HCT116 (cell line): ENCODE measurements around the gene AGPAT3. TPM values are rescaled to one million over a fixed set of nuclear protein-coding genes. Genes with fewer than 3 reads are reported as not detected.

Source experiments
- ATAC-seq: fragments of 200-7000 bp; cut with Tn5 transposase; 2 replicates; pipeline ENCODE4 v1.9.1; 2020; ENCODE audit warnings: mild to moderate bottlenecking, moderate library complexity
- BruUV-seq: library from RNA; stranded (reverse); fragments of 400-500 nt; replicated peaks from 2 replicates; lab custom pipeline; 2021; lab: Mats Ljungman, UMichigan
- CTCF ChIA-PET: fragments of 300-600 bp; sonication (Branson Sonifier 250); formaldehyde crosslinking; loops from one replicate; lab custom pipeline; 2021; ENCODE audit warnings: antibody characterized with exemption; lab: Charles Lee
- POLR2A ChIA-PET: fragments of 300-600, 350-600 bp; sonication (Branson Sonifier 250); formaldehyde crosslinking; loops from one replicate; lab custom pipeline; 2021; ENCODE audit warnings: antibody characterized with exemption; lab: Charles Lee
- RAD21 ChIA-PET, 2 experiments: fragments of 300-600 bp; sonication (Branson Sonifier 250); formaldehyde crosslinking; loops; one replicate each; lab custom pipeline; 2023; ENCODE audit warnings: low total read pairs in 2 of 2; ENCODE audit not compliant: uncharacterized antibody in 2 of 2, unreplicated experiment in 2 of 2, low non-redundant PET in 1 of 2; lab: Charles Lee
- DNase-seq: peaks from one replicate; pipeline ENCODE4 v3.0.0-alpha.2; 2010; ENCODE audit warnings: low read depth, low spot score
- H2AFZ ChIP-seq: fragments of 200-600 bp; shearing (Covaris generic), sonication (generic); 2 replicates; pipeline ENCODE4 v1.6.1; 2017; ENCODE audit warnings: low read depth, mixed run types, mixed read lengths, antibody characterized with exemption, low read length; ENCODE audit not compliant: poor library complexity, severe bottlenecking
- H3K27ac ChIP-seq: 2 replicates; pipeline ENCODE4 v1.5.1; 2012; ENCODE audit warnings: low read depth, low read length
- H3K27me3 ChIP-seq: fragments of 200-600 bp; sonication (generic); 2 replicates; pipeline ENCODE4 v1.6.1; 2016; ENCODE audit warnings: mixed run types, low read length, mixed read lengths; ENCODE audit not compliant: insufficient read depth
- H3K36me3 ChIP-seq, 2 experiments: fragments of 200-500 bp in 1 of 2; fragments of 200-600 bp in 1 of 2; sonication (Bioruptor generic) in 1 of 2; sonication (generic) in 1 of 2; 2 replicates each; pipeline versions ENCODE4 v1.5.1 to v1.6.1; 2014 to 2016; ENCODE audit warnings: low read length in 2 of 2, inconsistent platforms in 1 of 2, mixed read lengths in 1 of 2, mixed run types in 1 of 2; ENCODE audit not compliant: insufficient read depth in 2 of 2, control insufficient read depth in 1 of 2
- H3K4me1 ChIP-seq, 2 experiments: fragments of 200-600 bp in 1 of 2; sonication (generic) in 1 of 2; 2 replicates each; pipeline versions ENCODE4 v1.5.1 to v1.6.1; 2012 to 2017; ENCODE audit warnings: low read length in 2 of 2, inconsistent platforms in 1 of 2, mild to moderate bottlenecking in 1 of 2, mixed read lengths in 1 of 2, mixed run types in 1 of 2, moderate library complexity in 1 of 2; ENCODE audit not compliant: insufficient read depth in 2 of 2, control insufficient read depth in 1 of 2
- H3K4me2 ChIP-seq: fragments of 200-600 bp; sonication (generic); 2 replicates; pipeline ENCODE4 v1.6.1; 2017; ENCODE audit warnings: mixed run types, low read length, mixed read lengths
- H3K4me3 ChIP-seq, 2 experiments: fragments of 200-600 bp in 1 of 2; sonication (generic) in 1 of 2; replicated peaks in 1 of 2; 2 replicates each; pipeline ENCODE4 v1.5.1; 2011 to 2016; ENCODE audit warnings: low read length in 2 of 2, control low read depth in 1 of 2, low read depth in 1 of 2, mild to moderate bottlenecking in 1 of 2, mixed read lengths in 1 of 2, mixed run types in 1 of 2
- H3K79me2 ChIP-seq: fragments of 200-600 bp; sonication (generic); 2 replicates; pipeline ENCODE4 v1.6.1; 2017; ENCODE audit warnings: mild to moderate bottlenecking, mixed run types, low read length, moderate library complexity, mixed read lengths; ENCODE audit not compliant: insufficient read depth
- H3K9ac ChIP-seq: fragments of 200-600 bp; sonication (generic); 2 replicates; pipeline ENCODE4 v1.6.1; 2016; ENCODE audit warnings: low read length, mixed read lengths
- H3K9me2 ChIP-seq: fragments of 200-600 bp; sonication (generic), shearing (Covaris generic); 2 replicates; pipeline ENCODE4 v1.6.1; 2017; ENCODE audit warnings: mixed run types, mild to moderate bottlenecking, moderate library complexity; ENCODE audit not compliant: insufficient read depth
- H3K9me3 ChIP-seq, 2 experiments: fragments of 200-500 bp in 1 of 2; fragments of 200-600 bp in 1 of 2; sonication (Bioruptor generic) in 1 of 2; sonication (generic) in 1 of 2; 2 replicates each; pipeline ENCODE4 v1.6.1; 2014 to 2017; ENCODE audit warnings: low read length in 2 of 2, mixed read lengths in 2 of 2, inconsistent platforms in 1 of 2, low read depth in 1 of 2, mild to moderate bottlenecking in 1 of 2, mixed run types in 1 of 2, moderate library complexity in 1 of 2; ENCODE audit not compliant: control insufficient read depth in 1 of 2, insufficient read depth in 1 of 2
- H4K20me1 ChIP-seq: fragments of 200-600 bp; sonication (generic), shearing (Covaris generic); 2 replicates; pipeline ENCODE4 v1.6.1; 2017; ENCODE audit warnings: mixed run types, mild to moderate bottlenecking, moderate library complexity; ENCODE audit not compliant: insufficient read depth
- CEBPB ChIP-seq: IDR thresholded peaks from 2 replicates; pipeline ENCODE4 v1.6.1; 2012; ENCODE audit warnings: low read depth
- EGR1 ChIP-seq: IDR thresholded peaks from 2 replicates; pipeline ENCODE4 v1.6.1; 2012; ENCODE audit warnings: low read depth
- EZH2phosphoT487 ChIP-seq: fragments of 200-600 bp; IDR thresholded peaks from 2 replicates; pipeline ENCODE4 v1.6.1; 2018; ENCODE audit warnings: antibody characterized with exemption, borderline replicate concordance
- POLR2AphosphoS5 ChIP-seq: IDR thresholded peaks from 2 replicates; pipeline ENCODE4 v1.6.1; 2011; ENCODE audit warnings: mild to moderate bottlenecking, low read depth, low read length, moderate library complexity
- RAD21 ChIP-seq: IDR thresholded peaks from 2 replicates; pipeline ENCODE4 v1.6.1; 2012; ENCODE audit warnings: low read depth, mild to moderate bottlenecking
- SRF ChIP-seq: IDR thresholded peaks from 2 replicates; pipeline ENCODE4 v1.6.1; 2012; ENCODE audit warnings: low read depth
- TCF7L2 ChIP-seq: IDR thresholded peaks from 2 replicates; pipeline ENCODE4 v1.7.0; 2011; ENCODE audit warnings: borderline replicate concordance, inconsistent platforms; ENCODE audit not compliant: insufficient read depth, insufficient read length; ENCODE audit errors: extremely low read depth
- YY1 ChIP-seq: IDR thresholded peaks from 2 replicates; pipeline ENCODE4 v1.6.1; 2011; ENCODE audit warnings: low read length, low read depth, moderate library complexity, mild to moderate bottlenecking; ENCODE audit not compliant: insufficient replicate concordance; ENCODE audit errors: extremely low read depth
- ZFX ChIP-seq: fragments of 450-650 bp; IDR thresholded peaks from 2 replicates; pipeline ENCODE4 v1.6.1; 2017
- intact Hi-C: fragments of 100-400 bp; cut with micrococcal nuclease; formaldehyde crosslinking; loops from 2 replicates; pipeline ENCODE4 v1.10.0; 2022
- total RNA-seq: library from RNA; stranded (reverse); gene quantifications from one replicate; pipeline ENCODE4 v1.2.1, GENCODE V29; 2021; ENCODE audit not compliant: unreplicated experiment
- TF ChIP-seq, protein P1 (sequence below), 3 experiments: fragments of 200-600 bp in 1 of 3; sonication (generic) in 1 of 3; IDR thresholded peaks in 2 of 3; conservative IDR thresholded peaks in 1 of 3; 2 replicates each; pipeline ENCODE4 v1.5.1; 2012 to 2017; ENCODE audit warnings: low read depth in 2 of 3, low read length in 2 of 3, antibody characterized with exemption in 1 of 3, borderline replicate concordance in 1 of 3, control low read depth in 1 of 3, mild to moderate bottlenecking in 1 of 3, mixed read lengths in 1 of 3, mixed run types in 1 of 3, moderate library complexity in 1 of 3; ENCODE audit not compliant: insufficient read depth in 1 of 3
- TF ChIP-seq, protein P2 (sequence below): IDR thresholded peaks from 2 replicates; pipeline ENCODE4 v1.6.1; 2012; ENCODE audit warnings: low read depth
- TF ChIP-seq, protein P3 (sequence below): IDR thresholded peaks from 2 replicates; pipeline ENCODE4 v1.6.1; 2012

AGPAT3 gene
- total RNA-seq, 1 experiment from 2014 or later: 54.1 TPM

- Histone ChIP-seq H3K79me2 (peaks cover 13% of the 10 kb centered on the region; the same call in 1 of the 2 replicates), H3K27ac (no peak overlapping the region), H3K4me1 (no peaks in the 10 kb centered on the region), H3K4me3 (no peak overlapping the region), H3K9me3 (no peaks in the 10 kb centered on the region), H3K9me2 (no peaks in the 10 kb centered on the region), H3K27me3 (no peaks in the 10 kb centered on the region), H3K9ac (no peak overlapping the region), H4K20me1 (no peaks in the 10 kb centered on the region), H2AFZ (no peak overlapping the region), H3K36me3 (no peaks in the 10 kb centered on the region), H3K4me2 (no peak overlapping the region)
- RAD21 ChIA-PET: no interaction called here
- POLR2A ChIA-PET: no interaction called here
- ATAC-seq (no peak), DNase-seq (no peak)
- CTCF ChIA-PET: no interaction called here
- no TSS peak for BruUV-seq
- intact Hi-C loops: no loop called here
- TF ChIP-seq, protein P1, sequence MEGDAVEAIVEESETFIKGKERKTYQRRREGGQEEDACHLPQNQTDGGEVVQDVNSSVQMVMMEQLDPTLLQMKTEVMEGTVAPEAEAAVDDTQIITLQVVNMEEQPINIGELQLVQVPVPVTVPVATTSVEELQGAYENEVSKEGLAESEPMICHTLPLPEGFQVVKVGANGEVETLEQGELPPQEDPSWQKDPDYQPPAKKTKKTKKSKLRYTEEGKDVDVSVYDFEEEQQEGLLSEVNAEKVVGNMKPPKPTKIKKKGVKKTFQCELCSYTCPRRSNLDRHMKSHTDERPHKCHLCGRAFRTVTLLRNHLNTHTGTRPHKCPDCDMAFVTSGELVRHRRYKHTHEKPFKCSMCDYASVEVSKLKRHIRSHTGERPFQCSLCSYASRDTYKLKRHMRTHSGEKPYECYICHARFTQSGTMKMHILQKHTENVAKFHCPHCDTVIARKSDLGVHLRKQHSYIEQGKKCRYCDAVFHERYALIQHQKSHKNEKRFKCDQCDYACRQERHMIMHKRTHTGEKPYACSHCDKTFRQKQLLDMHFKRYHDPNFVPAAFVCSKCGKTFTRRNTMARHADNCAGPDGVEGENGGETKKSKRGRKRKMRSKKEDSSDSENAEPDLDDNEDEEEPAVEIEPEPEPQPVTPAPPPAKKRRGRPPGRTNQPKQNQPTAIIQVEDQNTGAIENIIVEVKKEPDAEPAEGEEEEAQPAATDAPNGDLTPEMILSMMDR (IDR thresholded peaks at IDR 0.05 in 2 of 3, conservative IDR thresholded peaks at IDR 0.05 in 1 of 3; ENCODE audit: borderline replicate concordance in 1 of 3, insufficient read depth in 1 of 3, low read depth in 2 of 3, low read length in 2 of 3): no peak
Observed at GRCh38 chr21:43894206-43894577, 29.2 kb downstream of the AGPAT3 start.

GRCh38 chr21:43895196-43895595, 30.2 kb downstream of the AGPAT3 start:
- POLR2A ChIA-PET: no interaction called here
- intact Hi-C loops: no loop called here
- CTCF ChIA-PET: no interaction called here
- TF ChIP-seq YY1 (no peak), TCF7L2 (no peak), POLR2AphosphoS5 (no peak), RAD21 (no peak), CEBPB (no peak), SRF (no peak), EZH2phosphoT487 (no peak), ZFX (no peak), EGR1 (no peak)
- TF ChIP-seq, protein P2, sequence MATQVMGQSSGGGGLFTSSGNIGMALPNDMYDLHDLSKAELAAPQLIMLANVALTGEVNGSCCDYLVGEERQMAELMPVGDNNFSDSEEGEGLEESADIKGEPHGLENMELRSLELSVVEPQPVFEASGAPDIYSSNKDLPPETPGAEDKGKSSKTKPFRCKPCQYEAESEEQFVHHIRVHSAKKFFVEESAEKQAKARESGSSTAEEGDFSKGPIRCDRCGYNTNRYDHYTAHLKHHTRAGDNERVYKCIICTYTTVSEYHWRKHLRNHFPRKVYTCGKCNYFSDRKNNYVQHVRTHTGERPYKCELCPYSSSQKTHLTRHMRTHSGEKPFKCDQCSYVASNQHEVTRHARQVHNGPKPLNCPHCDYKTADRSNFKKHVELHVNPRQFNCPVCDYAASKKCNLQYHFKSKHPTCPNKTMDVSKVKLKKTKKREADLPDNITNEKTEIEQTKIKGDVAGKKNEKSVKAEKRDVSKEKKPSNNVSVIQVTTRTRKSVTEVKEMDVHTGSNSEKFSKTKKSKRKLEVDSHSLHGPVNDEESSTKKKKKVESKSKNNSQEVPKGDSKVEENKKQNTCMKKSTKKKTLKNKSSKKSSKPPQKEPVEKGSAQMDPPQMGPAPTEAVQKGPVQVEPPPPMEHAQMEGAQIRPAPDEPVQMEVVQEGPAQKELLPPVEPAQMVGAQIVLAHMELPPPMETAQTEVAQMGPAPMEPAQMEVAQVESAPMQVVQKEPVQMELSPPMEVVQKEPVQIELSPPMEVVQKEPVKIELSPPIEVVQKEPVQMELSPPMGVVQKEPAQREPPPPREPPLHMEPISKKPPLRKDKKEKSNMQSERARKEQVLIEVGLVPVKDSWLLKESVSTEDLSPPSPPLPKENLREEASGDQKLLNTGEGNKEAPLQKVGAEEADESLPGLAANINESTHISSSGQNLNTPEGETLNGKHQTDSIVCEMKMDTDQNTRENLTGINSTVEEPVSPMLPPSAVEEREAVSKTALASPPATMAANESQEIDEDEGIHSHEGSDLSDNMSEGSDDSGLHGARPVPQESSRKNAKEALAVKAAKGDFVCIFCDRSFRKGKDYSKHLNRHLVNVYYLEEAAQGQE: no peak
- TF ChIP-seq, protein P3, sequence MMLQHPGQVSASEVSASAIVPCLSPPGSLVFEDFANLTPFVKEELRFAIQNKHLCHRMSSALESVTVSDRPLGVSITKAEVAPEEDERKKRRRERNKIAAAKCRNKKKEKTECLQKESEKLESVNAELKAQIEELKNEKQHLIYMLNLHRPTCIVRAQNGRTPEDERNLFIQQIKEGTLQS: no peak
- TF ChIP-seq, protein P1 (IDR thresholded peaks at IDR 0.05 in 2 of 3, conservative IDR thresholded peaks at IDR 0.05 in 1 of 3; ENCODE audit: borderline replicate concordance in 1 of 3, insufficient read depth in 1 of 3, low read depth in 2 of 3, low read length in 2 of 3): no peak

More at GRCh38 chr21:43895196-43895595, 30.2 kb downstream of the AGPAT3 start:
- ATAC-seq (no peak), DNase-seq (no peak)
- RAD21 ChIA-PET: no interaction called here
- no peak overlapping the region for H3K27ac ChIP-seq
- no peaks in the 10 kb centered on the region for H3K9me3 ChIP-seq
- no peaks in the 10 kb centered on the region for H4K20me1 ChIP-seq
- no peaks in the 10 kb centered on the region for H3K4me1 ChIP-seq
- H3K4me3 ChIP-seq: no peak overlapping the region
- H3K27me3 ChIP-seq: no peaks in the 10 kb centered on the region
- no TSS peak for BruUV-seq
- no peak overlapping the region for H3K9ac ChIP-seq
- no peak overlapping the region for H3K4me2 ChIP-seq
- H2AFZ ChIP-seq: no peak overlapping the region
- H3K79me2 ChIP-seq: 0 out of 2 replicates have a peak, but pooled peaks cover 4% of the 10 kb centered on the region
- no peaks in the 10 kb centered on the region for H3K36me3 ChIP-seq
- no peaks in the 10 kb centered on the region for H3K9me2 ChIP-seq
